DND-41 (cell line): Measurements from ENCODE around the gene ZKSCAN3.

Experiments used
- EZH2 ChIP-seq: IDR thresholded peaks from 3 replicates; pipeline ENCODE4 v1.6.1; 2012; ENCODE audit warnings: borderline replicate concordance, low read depth, mild to moderate bottlenecking, moderate library complexity, low read length, inconsistent platforms; ENCODE audit not compliant: severe bottlenecking
- TF ChIP-seq, protein P1 (sequence below): IDR thresholded peaks from 2 replicates; pipeline ENCODE4 v1.5.1; 2012; ENCODE audit warnings: borderline replicate concordance, low read length, moderate library complexity, mild to moderate bottlenecking; ENCODE audit not compliant: poor library complexity, severe bottlenecking; ENCODE audit errors: extremely low read depth

- TF ChIP-seq, protein P1, sequence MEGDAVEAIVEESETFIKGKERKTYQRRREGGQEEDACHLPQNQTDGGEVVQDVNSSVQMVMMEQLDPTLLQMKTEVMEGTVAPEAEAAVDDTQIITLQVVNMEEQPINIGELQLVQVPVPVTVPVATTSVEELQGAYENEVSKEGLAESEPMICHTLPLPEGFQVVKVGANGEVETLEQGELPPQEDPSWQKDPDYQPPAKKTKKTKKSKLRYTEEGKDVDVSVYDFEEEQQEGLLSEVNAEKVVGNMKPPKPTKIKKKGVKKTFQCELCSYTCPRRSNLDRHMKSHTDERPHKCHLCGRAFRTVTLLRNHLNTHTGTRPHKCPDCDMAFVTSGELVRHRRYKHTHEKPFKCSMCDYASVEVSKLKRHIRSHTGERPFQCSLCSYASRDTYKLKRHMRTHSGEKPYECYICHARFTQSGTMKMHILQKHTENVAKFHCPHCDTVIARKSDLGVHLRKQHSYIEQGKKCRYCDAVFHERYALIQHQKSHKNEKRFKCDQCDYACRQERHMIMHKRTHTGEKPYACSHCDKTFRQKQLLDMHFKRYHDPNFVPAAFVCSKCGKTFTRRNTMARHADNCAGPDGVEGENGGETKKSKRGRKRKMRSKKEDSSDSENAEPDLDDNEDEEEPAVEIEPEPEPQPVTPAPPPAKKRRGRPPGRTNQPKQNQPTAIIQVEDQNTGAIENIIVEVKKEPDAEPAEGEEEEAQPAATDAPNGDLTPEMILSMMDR = no peak
- TF ChIP-seq EZH2 = no peak
These were observed 2.6 kb upstream of the ZKSCAN3 start for GRCh38 chr6:28347119-28347518.
